Keratinocyte (primary cell): ENCODE data around the gene UBA3. TPM values are rescaled to one million over a fixed set of nuclear protein-coding genes. Genes with fewer than 3 reads are reported as not detected.

Source experiments
- DNase-seq: peaks from one replicate; pipeline ENCODE4 v3.0.0-alpha.2; 2011; ENCODE audit warnings: low read depth, missing footprints, low spot score
- FAIRE-seq: peaks from 2 replicates; lab custom pipeline; 2011; peaks lifted over from hg19 to GRCh38; lab: Jason Lieb, UNC
- H2AFZ ChIP-seq: 2 replicates; pipeline ENCODE4 v1.6.0; 2012; ENCODE audit warnings: low read length, control low read depth, inconsistent platforms; ENCODE audit not compliant: control insufficient read depth
- H3K27ac ChIP-seq: 2 replicates; pipeline ENCODE4 v1.5.1; 2011; ENCODE audit warnings: low read length; ENCODE audit not compliant: control insufficient read depth, insufficient read depth
- H3K27me3 ChIP-seq: 3 replicates; pipeline ENCODE4 v1.6.0; 2011; ENCODE audit warnings: low read length; ENCODE audit not compliant: control insufficient read depth, insufficient read depth; ENCODE audit errors: extremely low read depth
- H3K36me3 ChIP-seq, 2 experiments: 2 replicates in 1 of 2; 3 replicates in 1 of 2; pipeline ENCODE4 v1.5.1; 2011; ENCODE audit warnings: low read length in 2 of 2, mild to moderate bottlenecking in 1 of 2; ENCODE audit not compliant: control insufficient read depth in 2 of 2, insufficient read depth in 2 of 2; ENCODE audit errors: extremely low read depth in 1 of 2
- H3K4me1 ChIP-seq: 3 replicates; pipeline ENCODE4 v1.5.1; 2011; ENCODE audit warnings: low read length; ENCODE audit not compliant: control insufficient read depth, insufficient read depth; ENCODE audit errors: extremely low read depth
- H3K4me2 ChIP-seq: 3 replicates; pipeline ENCODE4 v1.6.0; 2011; ENCODE audit warnings: low read depth, low read length; ENCODE audit not compliant: control insufficient read depth, insufficient read depth; ENCODE audit errors: extremely low read depth
- H3K4me3 ChIP-seq, 3 experiments: fragments of 200-600 bp in 1 of 3; sonication (generic) in 1 of 3; 2 replicates in 2 of 3; 3 replicates in 1 of 3; pipeline ENCODE4 v1.5.1; 2011 to 2016; ENCODE audit warnings: low read length in 3 of 3, mild to moderate bottlenecking in 3 of 3, control low read depth in 2 of 3, inconsistent platforms in 1 of 3, low read depth in 1 of 3, mixed read lengths in 1 of 3, mixed run types in 1 of 3, moderate library complexity in 1 of 3; ENCODE audit not compliant: control insufficient read depth in 2 of 3, insufficient read depth in 2 of 3; ENCODE audit errors: extremely low read depth in 1 of 3
- H3K79me2 ChIP-seq: 2 replicates; pipeline ENCODE4 v1.6.0; 2012; ENCODE audit warnings: low read length; ENCODE audit not compliant: control insufficient read depth, insufficient read depth
- H3K9ac ChIP-seq: 3 replicates; pipeline ENCODE4 v1.6.0; 2011; ENCODE audit warnings: low read length; ENCODE audit not compliant: control insufficient read depth, insufficient read depth; ENCODE audit errors: extremely low read depth
- H3K9me1 ChIP-seq: 3 replicates; pipeline ENCODE4 v1.6.0; 2011; ENCODE audit warnings: low read length; ENCODE audit not compliant: control insufficient read depth, insufficient read depth; ENCODE audit errors: extremely low read depth
- H3K9me3 ChIP-seq: 2 replicates; pipeline ENCODE4 v1.5.1; 2012; ENCODE audit warnings: low read depth, low read length; ENCODE audit not compliant: control insufficient read depth
- H4K20me1 ChIP-seq: 3 replicates; pipeline ENCODE4 v1.6.0; 2011; ENCODE audit warnings: low read length; ENCODE audit not compliant: control insufficient read depth, insufficient read depth; ENCODE audit errors: extremely low read depth
- EZH2 ChIP-seq: IDR thresholded peaks from one replicate; pipeline ENCODE4 v1.6.1; 2012; ENCODE audit warnings: inconsistent platforms, mild to moderate bottlenecking, low read length, moderate library complexity
- dilution Hi-C: fragments of 300-500 bp; cut with MboI; formaldehyde crosslinking; loops from one replicate; pipeline ENCODE4 v1.7.0; 2020; ENCODE audit warnings: low sequenced_read_pairs; ENCODE audit not compliant: extremely low pct_ligation_motif_present
- polyA plus RNA-seq, 5 experiments: library from polyadenylated mRNA; depleted of rRNA in 3 of 5; stranded (reverse) in 3 of 5; stranded (forward) in 1 of 5; unstranded in 1 of 5; fragments of >200 nt; gene quantifications; 1 replicate in 1 of 5; 2 replicates in 3 of 5; 3 replicates in 1 of 5; pipeline versions ENCODE4 v1.2.1 to v1.2.3, GENCODE V29; 2011 to 2012; ENCODE audit warnings: missing spikeins in 2 of 5, low read depth in 1 of 5, low replicate concordance in 1 of 5
- TF ChIP-seq, protein P1 (sequence below), 3 experiments: IDR thresholded peaks in 1 of 3; conservative IDR thresholded peaks in 1 of 3; optimal IDR thresholded peaks in 1 of 3; 2 replicates in 2 of 3; 3 replicates in 1 of 3; pipeline versions ENCODE3 to v1.5.1; 2011; ENCODE audit warnings: low read length in 3 of 3, mild to moderate bottlenecking in 3 of 3, moderate library complexity in 2 of 3, control low read depth in 1 of 3, inconsistent platforms in 1 of 3; ENCODE audit not compliant: insufficient read depth in 2 of 3; ENCODE audit errors: extremely low read depth in 1 of 3

UBA3 gene
- polyA plus RNA-seq, 1 donor (not counting 4 experiments of a cell fraction or from before 2014, with no cell fraction given): 125 TPM

DNA sequence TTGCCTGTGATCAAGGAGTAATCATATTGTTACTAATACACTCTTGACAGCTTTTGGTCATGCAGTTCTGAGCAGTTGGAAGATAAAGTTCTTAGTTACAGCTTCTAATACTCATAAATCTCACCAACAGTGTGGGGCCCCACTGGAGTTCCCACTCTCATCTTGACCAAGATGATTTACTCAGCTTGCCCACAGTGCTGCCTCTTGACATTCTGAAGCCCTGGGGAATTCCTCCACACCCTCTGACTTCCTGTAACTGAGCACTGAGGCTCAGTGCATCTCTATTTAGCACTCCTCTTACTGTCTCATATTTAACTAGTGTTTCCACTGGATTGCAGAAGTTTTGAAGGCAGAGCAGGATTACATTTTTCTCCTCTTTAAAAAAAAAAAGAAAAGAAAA, 2.6 kb upstream of the UBA3 start:
- H3K36me3 ChIP-seq: no peaks in the 10 kb centered on the region
- peak overlapping the region; percentile 62 for H3K4me2 ChIP-seq
- no peaks in the 10 kb centered on the region for H3K9me1 ChIP-seq
- H3K79me2 ChIP-seq: peaks cover 35% of the 10 kb centered on the region
- peak; percentile 46 for FAIRE-seq
- H3K9me3 ChIP-seq: no peaks in the 10 kb centered on the region
- H3K4me1 ChIP-seq: peaks cover 61% of the 10 kb centered on the region
- peak overlapping the region in 1 of 3 experiments; percentile 38 for H3K4me3 ChIP-seq
- DNase-seq: no peak
- no peaks in the 10 kb centered on the region for H3K27me3 ChIP-seq
- no peaks in the 10 kb centered on the region for H4K20me1 ChIP-seq
- dilution Hi-C loops: no loop called here
- H3K9ac ChIP-seq: peak overlapping the region; percentile 35
- no peak for TF ChIP-seq EZH2
- TF ChIP-seq, protein P1, sequence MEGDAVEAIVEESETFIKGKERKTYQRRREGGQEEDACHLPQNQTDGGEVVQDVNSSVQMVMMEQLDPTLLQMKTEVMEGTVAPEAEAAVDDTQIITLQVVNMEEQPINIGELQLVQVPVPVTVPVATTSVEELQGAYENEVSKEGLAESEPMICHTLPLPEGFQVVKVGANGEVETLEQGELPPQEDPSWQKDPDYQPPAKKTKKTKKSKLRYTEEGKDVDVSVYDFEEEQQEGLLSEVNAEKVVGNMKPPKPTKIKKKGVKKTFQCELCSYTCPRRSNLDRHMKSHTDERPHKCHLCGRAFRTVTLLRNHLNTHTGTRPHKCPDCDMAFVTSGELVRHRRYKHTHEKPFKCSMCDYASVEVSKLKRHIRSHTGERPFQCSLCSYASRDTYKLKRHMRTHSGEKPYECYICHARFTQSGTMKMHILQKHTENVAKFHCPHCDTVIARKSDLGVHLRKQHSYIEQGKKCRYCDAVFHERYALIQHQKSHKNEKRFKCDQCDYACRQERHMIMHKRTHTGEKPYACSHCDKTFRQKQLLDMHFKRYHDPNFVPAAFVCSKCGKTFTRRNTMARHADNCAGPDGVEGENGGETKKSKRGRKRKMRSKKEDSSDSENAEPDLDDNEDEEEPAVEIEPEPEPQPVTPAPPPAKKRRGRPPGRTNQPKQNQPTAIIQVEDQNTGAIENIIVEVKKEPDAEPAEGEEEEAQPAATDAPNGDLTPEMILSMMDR (optimal IDR thresholded peaks at IDR 0.05 in 1 of 3, IDR thresholded peaks at IDR 0.05 in 1 of 3, conservative IDR thresholded peaks at IDR 0.05 in 1 of 3; ENCODE audit: extremely low read depth in 1 of 3, insufficient read depth in 2 of 3, low read length in 3 of 3): no peak
- peak overlapping the region; percentile 94 for H3K27ac ChIP-seq
- peak overlapping the region; percentile 34 for H2AFZ ChIP-seq

DNA sequence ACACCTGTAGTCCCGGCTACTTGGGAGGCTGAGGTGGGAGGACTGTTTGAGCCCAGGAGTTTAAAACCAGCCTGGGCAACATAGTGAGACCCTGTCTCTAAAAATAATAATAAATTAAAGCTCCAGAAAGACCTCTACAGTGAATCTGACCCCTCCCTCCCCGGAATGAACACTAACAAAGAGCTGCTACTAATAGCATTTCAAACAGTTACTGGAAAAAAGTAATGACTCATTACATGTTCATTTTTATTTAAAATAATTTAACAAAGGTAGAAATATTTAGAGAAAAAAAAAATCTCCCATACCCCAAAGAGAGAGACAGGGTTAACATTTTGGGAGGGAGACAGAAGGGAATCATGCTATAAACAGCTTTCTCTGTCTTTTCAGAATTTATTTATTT, 2.2 kb upstream of the UBA3 start:
- no peak for FAIRE-seq
- no peaks in the 10 kb centered on the region for H3K9me3 ChIP-seq
- no peak overlapping the region for H2AFZ ChIP-seq

More for the DNA sequence above, 2.2 kb upstream of the UBA3 start:
- Histone ChIP-seq H3K4me2 (peak overlapping the region; percentile 62), H3K27ac (peak overlapping the region; percentile 94), H3K27me3 (no peaks in the 10 kb centered on the region), H3K4me3 (no peak overlapping the region), H3K9me1 (no peaks in the 10 kb centered on the region), H3K36me3 (no peaks in the 10 kb centered on the region), H4K20me1 (no peaks in the 10 kb centered on the region), H3K79me2 (peaks cover 36% of the 10 kb centered on the region), H3K4me1 (peaks cover 59% of the 10 kb centered on the region), H3K9ac (peak overlapping the region; percentile 35)
- no peak for DNase-seq
- TF ChIP-seq, protein P1 (optimal IDR thresholded peaks at IDR 0.05 in 1 of 3, IDR thresholded peaks at IDR 0.05 in 1 of 3, conservative IDR thresholded peaks at IDR 0.05 in 1 of 3; ENCODE audit: extremely low read depth in 1 of 3, insufficient read depth in 2 of 3, low read length in 3 of 3): no peak
- TF ChIP-seq EZH2: no peak
- dilution Hi-C loops: no loop called here
